Right lobe of liver (tissue), 4 donors: Measurements from ENCODE around the gene PRR22.

ENCODE experiments used
- POLR2A ChIP-seq: fragments of 450-650 bp; IDR thresholded peaks from one replicate; pipeline ENCODE4 v1.6.1; 2017; ENCODE audit warnings: antibody characterized with exemption, mild to moderate bottlenecking
- TF ChIP-seq, protein P1 (sequence below), 4 donors: fragments of 200-600 bp in 3 of 4; fragments of 450-650 bp in 1 of 4; IDR thresholded peaks; one replicate each; pipeline versions ENCODE4 v1.5.1 to v1.8.0; 2016 to 2022; ENCODE audit warnings: antibody characterized with exemption in 4 of 4, mild to moderate bottlenecking in 2 of 4
- donor health status: DM: no; HTN: no; CAD: no.
- donor health status: DM: no; HTN: no; CAD: no.
- donor health status: DM: no; HTN: yes; CAD: no.

DNA sequence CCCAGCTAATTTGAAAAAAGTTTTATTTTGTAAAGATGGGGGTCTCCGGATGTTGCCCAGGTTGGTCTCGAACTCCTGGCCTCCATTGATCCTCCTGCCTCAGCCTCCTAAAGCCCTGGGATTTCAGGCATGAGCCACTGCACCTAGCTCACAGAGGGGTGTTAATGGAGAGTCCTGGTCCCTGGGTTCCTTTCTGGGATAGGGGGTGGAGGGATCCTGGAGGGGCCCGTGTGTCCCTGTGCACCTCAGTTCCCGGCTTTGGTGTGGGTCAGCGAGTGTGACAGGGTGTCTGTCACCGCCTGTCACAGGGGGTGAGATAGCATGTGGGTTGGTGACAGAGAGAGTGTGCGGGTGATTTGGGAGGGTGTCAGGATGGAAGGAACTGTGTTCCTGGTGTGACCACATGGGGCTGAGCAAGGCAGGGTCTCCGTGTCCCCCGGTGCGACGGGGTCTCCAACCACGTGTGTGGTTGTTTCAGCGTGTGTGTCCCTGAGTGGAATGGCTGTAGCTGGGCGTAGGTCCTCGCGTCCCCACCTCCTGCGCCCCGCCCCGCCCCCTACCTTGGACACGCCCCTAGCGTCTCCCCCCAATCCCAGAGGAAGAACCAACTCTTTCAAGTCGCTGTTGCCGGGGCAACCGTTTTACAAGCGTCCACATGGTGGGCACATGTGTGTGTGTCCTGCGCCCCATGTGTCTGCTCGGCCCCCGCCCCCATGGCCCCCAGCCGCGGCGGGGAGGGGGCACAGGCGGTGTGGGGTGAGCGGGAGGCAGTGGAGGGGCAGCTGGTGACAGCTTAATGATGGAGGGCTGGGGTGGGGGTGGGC is 17.5 kb upstream of the PRR22 start:
- TF ChIP-seq, protein P1, sequence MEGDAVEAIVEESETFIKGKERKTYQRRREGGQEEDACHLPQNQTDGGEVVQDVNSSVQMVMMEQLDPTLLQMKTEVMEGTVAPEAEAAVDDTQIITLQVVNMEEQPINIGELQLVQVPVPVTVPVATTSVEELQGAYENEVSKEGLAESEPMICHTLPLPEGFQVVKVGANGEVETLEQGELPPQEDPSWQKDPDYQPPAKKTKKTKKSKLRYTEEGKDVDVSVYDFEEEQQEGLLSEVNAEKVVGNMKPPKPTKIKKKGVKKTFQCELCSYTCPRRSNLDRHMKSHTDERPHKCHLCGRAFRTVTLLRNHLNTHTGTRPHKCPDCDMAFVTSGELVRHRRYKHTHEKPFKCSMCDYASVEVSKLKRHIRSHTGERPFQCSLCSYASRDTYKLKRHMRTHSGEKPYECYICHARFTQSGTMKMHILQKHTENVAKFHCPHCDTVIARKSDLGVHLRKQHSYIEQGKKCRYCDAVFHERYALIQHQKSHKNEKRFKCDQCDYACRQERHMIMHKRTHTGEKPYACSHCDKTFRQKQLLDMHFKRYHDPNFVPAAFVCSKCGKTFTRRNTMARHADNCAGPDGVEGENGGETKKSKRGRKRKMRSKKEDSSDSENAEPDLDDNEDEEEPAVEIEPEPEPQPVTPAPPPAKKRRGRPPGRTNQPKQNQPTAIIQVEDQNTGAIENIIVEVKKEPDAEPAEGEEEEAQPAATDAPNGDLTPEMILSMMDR (IDR thresholded peaks at IDR 0.05), result no peak
- no peak for TF ChIP-seq POLR2A
